A204.1 (cell line): Measurements from ENCODE around the gene WDR43.
"Not testable (repeated sequence)": the region's sequence is repeated elsewhere in the genome, so short reads cannot be mapped to it uniquely, and the experiment has no call there.

ENCODE experiments used
- FAIRE-seq: peaks from 2 replicates; lab custom pipeline; 2012; peaks lifted over from hg19 to GRCh38; lab: Jason Lieb, UNC

WDR43 gene

GRCh38 chr2:28970464-28971160 lies 76.1 kb downstream of the WDR43 start:
- no peak for FAIRE-seq

DNA sequence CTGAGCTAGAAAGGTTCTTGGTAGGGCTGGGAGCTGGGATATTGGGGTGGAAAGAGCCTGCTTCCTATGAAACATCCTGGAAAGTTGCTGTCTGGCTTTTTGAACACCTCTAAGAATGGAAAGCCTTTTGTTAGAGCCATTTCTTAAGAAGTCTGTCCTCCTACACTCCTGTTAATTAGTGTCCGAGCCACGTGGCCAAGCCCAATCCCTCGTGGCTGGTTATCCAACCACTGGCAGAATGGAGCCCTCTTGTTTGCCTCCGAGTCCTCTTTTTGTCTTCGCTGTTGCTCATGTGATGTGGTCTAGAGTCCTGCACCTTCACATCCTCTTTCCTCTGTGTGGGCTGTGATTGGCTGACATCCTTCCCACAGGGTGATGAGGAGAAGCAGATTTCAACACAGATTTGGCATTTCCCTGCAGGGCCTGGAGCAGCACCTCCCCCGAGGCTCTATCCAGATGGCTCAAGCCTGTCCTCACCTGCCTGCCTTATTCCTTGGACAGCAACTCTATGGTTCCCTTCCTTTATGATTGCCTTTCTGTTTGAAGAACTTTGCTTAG lies 78.4 kb downstream of the WDR43 start:
- FAIRE-seq: no peak

- no peak for FAIRE-seq
Observed at GRCh38 chr2:28974252-28974651, 79.8 kb downstream of the WDR43 start.

- no peak for FAIRE-seq
Observed at GRCh38 chr2:28975671-28976070, 81.2 kb downstream of the WDR43 start.

GRCh38 chr2:28976584-28976983 lies 82.1 kb downstream of the WDR43 start:
- no peak for FAIRE-seq

GRCh38 chr2:28977176-28977875 lies 82.9 kb downstream of the WDR43 start:
- no peak for FAIRE-seq

- FAIRE-seq: not testable (repeated sequence)
Observed at GRCh38 chr2:28978001-28978400, 83.5 kb downstream of the WDR43 start.

GRCh38 chr2:28978606-28979005 lies 84.1 kb downstream of the WDR43 start:
- FAIRE-seq: no peak

GRCh38 chr2:28979041-28979440 lies 84.6 kb downstream of the WDR43 start:
- no peak for FAIRE-seq

- no peak for FAIRE-seq
Observed at GRCh38 chr2:28979576-28980366, 85.3 kb downstream of the WDR43 start.

GRCh38 chr2:28980368-28981015 lies 86.0 kb downstream of the WDR43 start:
- no peak for FAIRE-seq

DNA sequence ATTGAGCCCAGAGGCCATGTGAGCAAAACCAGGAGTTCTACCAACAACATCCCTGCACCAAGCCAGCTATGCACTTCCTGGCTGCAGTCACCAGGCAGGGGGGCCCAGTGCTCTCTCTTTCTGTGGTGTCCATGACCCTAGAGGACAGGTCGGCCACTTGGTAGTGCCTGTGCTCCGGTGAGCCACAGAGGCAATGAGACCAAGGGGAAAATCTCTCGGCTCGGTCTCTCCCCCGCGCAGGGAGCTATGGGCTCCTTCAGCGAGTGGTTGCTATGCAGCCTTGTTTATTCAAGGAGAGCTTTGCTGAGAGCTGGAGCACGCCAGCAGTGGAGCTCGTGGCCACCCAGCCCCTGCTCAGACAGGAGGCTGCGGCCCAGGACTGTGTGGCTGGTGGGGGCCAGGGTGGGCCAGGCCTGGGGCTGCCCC lies 86.6 kb downstream of the WDR43 start, which contains the start of gene TOGARAM2:
Gene TOGARAM2, plus strand, starts transcription at position 283 of the 426 bp plus-strand sequence. CDS start 13,537 bp downstream, outside the sequence.
- no peak for FAIRE-seq

- FAIRE-seq: no peak
Observed at GRCh38 chr2:28981620-28982376, 87.3 kb downstream of the WDR43 start.

DNA sequence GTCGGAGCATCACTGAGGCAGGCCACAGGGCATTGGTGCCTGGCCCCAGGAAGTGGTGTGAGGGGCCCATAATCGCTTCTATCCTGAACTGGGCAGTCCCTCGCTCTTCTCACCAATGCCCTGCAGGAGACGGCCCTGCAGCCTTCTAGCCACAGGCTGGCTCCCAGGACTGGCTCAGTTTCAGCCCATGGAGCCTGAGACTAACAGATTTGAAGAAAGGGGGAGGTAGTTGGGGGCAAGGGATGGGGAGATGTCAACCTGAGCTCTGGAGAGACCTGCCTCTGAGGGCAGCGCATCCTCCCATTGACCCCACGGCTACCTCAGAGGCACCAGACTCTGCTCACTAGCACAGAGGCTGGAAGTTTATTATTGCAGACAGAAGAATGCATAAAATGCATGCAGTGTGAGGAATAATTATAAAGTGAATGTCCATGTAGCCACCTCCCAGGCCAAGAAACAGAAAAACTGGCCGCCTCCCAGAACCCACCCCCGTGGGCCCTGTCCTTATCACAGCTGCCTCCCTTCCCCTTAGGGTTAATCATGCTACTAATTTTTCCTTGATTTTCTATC lies 88.0 kb downstream of the WDR43 start:
- no peak for FAIRE-seq

DNA sequence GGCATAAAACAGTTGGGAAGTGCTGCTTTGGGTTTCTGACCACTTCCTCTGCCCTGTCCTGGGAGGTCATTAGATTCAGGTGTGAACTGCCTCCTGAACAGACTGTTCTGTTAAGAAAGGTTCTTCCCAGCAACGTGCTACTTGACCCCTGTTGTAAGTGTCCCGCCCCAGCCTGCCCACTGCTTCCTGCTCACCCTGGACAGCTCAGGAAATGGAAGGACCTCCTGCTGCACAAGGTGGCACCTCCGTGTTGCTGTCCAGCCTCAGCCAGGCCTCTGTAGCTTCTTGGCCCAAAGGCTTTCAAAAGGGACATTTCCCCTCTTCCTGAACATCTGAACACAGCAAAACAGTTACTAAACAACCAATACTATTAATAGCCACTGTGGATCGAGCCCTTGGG lies 92.0 kb downstream of the WDR43 start:
- no peak for FAIRE-seq

DNA sequence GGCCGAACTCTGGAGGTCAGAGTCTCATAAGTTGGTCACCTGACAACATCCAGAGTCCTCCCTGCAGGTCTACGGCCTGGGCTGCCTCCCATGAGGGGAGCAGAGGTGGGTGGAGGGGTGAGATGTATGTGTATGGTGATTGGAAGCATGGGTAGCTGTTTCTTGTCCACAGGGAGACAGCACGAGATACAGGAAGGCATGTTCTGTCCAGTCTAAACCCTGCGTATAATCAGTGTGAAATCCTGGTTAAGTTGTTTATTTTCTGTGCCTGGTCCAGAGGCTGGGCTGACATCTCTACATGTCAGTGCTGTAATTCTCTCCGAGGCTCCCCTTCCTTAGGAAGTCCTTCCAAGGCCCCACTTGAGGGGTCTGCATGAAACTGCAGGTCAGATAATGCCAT lies 95.5 kb downstream of the WDR43 start:
- no peak for FAIRE-seq

- FAIRE-seq: no peak
Observed at GRCh38 chr2:28990445-28990844, 96.0 kb downstream of the WDR43 start.

DNA sequence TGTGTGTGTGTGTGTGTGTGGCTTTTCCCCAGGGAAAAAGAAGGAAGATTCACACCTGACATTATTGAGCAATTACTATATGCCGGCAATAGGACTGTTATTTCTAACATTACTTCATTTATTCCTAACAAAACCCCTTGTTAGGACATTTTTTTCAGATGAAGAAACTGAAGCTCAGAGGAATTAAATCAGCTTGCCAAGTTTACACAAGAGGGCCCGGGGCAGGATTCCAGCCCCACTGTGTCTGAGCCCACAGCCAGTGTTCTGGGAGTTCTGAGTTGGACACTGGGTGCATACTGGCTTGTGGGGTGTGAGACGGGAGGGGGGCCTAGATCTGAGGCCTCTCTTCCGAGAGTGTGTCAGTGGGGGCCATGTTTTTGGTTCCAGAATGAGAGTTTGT lies 96.6 kb downstream of the WDR43 start:
- no peak for FAIRE-seq

DNA sequence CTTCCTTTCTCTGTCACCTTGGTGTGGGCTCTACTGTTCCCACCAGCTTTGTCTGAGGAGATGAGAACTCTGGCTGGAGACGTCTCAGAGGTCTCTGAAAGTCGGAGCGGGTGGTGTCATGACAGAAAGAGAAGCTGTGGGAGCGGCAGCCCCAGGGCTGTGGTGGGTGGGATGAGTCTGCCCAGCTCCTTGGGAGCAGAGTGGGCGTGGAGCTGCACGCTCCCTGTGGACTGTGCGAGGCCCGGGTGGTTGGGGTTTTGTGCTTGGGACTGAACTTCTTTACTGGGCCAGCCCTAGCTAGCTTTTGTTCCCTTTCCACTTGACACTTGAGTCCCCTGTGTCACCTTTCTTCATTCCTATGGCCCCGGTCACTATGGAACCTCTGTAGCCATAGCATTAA lies 97.0 kb downstream of the WDR43 start:
- no peak for FAIRE-seq

- FAIRE-seq: no peak
Observed at GRCh38 chr2:28993206-28993960, 98.9 kb downstream of the WDR43 start.
